NB4 (cell line): ENCODE measurements around the gene HCN2.

Experiments
- DNase-seq: peaks from one replicate; pipeline ENCODE4 v3.0.0; 2010; ENCODE audit warnings: low read depth
- H3K4me3 ChIP-seq: one replicate; pipeline ENCODE4 v1.5.1; 2011; ENCODE audit warnings: mild to moderate bottlenecking, low read depth, low read length, moderate library complexity
- MYC ChIP-seq: IDR thresholded peaks from 2 replicates; pipeline ENCODE4 v1.6.1; 2011; ENCODE audit warnings: low read depth, low read length
- POLR2A ChIP-seq: IDR thresholded peaks from 2 replicates; pipeline ENCODE4 v1.6.1; 2011; ENCODE audit warnings: mild to moderate bottlenecking; ENCODE audit not compliant: insufficient read length; ENCODE audit errors: extremely low read depth
- TF ChIP-seq, protein P1 (sequence below): IDR thresholded peaks from 2 replicates; pipeline ENCODE4 v1.6.1; 2011; ENCODE audit warnings: low read depth, low read length
- TF ChIP-seq, protein P2 (sequence below): IDR thresholded peaks from one replicate; pipeline ENCODE4 v1.5.1; 2012; ENCODE audit warnings: low read depth, low read length

Gene HCN2

GRCh38 chr19:570251-570686, 19.4 kb upstream of the HCN2 start:
- no peak overlapping the region for H3K4me3 ChIP-seq
- no peak for TF ChIP-seq MYC
- no peak for TF ChIP-seq POLR2A
- TF ChIP-seq, protein P1, sequence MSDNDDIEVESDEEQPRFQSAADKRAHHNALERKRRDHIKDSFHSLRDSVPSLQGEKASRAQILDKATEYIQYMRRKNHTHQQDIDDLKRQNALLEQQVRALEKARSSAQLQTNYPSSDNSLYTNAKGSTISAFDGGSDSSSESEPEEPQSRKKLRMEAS = no peak
- TF ChIP-seq, protein P2, sequence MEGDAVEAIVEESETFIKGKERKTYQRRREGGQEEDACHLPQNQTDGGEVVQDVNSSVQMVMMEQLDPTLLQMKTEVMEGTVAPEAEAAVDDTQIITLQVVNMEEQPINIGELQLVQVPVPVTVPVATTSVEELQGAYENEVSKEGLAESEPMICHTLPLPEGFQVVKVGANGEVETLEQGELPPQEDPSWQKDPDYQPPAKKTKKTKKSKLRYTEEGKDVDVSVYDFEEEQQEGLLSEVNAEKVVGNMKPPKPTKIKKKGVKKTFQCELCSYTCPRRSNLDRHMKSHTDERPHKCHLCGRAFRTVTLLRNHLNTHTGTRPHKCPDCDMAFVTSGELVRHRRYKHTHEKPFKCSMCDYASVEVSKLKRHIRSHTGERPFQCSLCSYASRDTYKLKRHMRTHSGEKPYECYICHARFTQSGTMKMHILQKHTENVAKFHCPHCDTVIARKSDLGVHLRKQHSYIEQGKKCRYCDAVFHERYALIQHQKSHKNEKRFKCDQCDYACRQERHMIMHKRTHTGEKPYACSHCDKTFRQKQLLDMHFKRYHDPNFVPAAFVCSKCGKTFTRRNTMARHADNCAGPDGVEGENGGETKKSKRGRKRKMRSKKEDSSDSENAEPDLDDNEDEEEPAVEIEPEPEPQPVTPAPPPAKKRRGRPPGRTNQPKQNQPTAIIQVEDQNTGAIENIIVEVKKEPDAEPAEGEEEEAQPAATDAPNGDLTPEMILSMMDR = no peak

DNA sequence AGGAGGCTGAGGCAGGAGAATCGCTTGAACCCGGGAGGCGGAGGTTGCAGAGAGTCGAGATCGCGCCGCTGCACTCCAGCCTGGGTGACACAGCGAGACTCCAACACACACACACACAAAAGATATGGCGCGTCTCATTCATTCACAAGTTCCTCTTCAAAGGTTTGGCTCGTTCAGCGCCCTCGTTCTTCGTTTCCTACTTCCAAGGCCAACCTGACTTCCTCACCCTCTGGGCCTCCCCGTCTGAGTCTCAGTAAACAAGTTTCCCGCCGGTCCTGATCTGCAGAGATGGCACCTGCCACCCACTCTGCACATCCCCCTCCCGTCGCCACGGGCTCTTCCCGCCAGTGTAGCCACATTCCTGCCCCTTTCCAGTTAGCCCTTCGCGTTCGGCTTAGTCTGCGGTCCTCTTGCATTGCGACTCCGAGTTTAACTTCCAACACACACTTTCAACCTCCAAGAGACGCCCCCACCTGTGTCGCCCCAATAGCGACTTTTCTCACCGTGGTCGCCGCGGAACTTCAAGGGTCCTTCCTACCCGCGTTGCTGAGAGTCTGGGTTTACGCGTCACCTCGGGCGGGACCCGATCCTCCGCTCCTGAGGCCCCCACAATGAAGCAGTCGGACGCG, 18.6 kb upstream of the HCN2 start:
- peak overlapping the region; percentile 74 for H3K4me3 ChIP-seq
- peak; percentile 32 for TF ChIP-seq POLR2A
- TF ChIP-seq, protein P1 = no peak
- DNase-seq = peak; percentile 81

More at GRCh38 chr19:570251-570686, 19.4 kb upstream of the HCN2 start:
- DNase-seq = no peak

GRCh38 chr19:571566-571974, 18.1 kb upstream of the HCN2 start:
- H3K4me3 ChIP-seq = peak overlapping the region; percentile 74
- TF ChIP-seq POLR2A = peak; percentile 4
- TF ChIP-seq, protein P1 = no peak
- DNase-seq = peak; percentile 70

DNA sequence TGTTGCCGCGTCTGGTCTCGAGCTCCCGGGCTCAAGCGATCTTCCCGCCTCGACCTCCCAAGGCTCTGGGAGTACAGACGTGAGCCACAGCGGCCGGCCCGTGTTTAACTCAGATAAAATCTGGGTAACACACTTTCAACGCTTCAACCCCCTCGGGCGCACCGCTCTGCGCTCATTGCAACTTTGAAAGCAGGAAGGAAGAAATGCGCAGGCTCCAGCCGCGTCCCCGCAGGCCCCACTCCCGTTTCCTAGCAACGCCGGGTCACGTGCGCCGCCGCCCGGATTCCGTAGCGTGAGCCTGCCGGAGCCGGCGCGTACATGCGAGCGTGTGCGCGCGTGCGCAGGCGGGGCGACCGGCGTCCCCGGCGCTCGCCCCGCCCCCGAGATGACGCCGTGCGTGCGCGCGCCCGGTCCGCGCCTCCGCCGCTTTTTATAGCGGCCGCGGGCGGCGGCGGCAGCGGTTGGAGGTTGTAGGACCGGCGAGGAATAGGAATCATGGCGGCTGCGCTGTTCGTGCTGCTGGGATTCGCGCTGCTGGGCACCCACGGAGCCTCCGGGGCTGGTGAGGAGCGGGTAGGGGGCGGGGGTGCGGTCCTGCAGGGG, 17.4 kb upstream of the HCN2 start, which contains the start of gene BSG:
BSG (plus strand) TSS at position 457 of the 603 bp plus-strand sequence; CDS start at position 496, 39 bp downstream.
- no peak; the same call in 1 of the 2 replicates for TF ChIP-seq MYC
- TF ChIP-seq, protein P2 = no peak
- TF ChIP-seq POLR2A = peak; percentile 94
- TF ChIP-seq, protein P1 = peak; percentile 98
- peak within 1 kb of the TSS; percentile 80 for H3K4me3 ChIP-seq
- peak; percentile 96 for DNase-seq

DNA sequence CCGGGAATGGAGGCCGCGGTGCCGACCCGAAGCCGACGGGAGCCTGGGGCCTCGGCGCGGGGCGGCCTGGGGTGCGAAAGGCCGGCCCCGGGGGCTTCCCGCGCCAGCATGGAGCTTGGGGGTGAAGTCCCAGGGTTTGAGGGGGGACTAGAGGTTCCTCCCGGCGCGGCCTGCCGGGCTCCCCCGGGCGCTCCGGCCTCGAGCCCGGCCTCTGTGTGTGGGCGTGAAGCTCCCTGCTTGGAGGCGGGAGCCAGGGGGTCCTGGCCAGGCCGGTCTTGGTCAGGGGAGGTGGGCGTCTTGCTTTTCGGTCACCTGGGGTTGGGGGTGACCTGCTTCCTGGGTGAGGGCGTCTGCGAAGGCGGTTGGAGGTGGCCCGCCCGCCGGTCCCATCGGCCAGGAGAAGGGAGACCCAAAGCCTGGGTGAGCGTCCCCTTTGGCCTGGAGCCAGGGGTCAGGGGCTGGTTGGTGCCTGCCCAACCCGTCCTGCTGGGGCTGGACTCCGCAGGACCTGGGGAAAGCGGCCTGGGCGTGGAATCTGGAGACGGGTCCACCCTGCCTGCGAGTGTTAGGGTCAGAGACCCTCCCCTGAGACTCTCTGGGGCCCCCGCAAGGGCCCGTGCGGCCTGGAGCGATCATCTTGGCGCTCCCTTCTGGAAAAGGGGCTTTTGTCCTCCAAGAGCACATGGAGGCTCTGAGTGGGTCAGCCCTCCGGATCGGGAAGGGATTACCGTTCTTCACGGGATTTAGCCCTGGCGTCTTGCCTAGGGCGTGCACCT, 16.8 kb upstream of the HCN2 start:
- TF ChIP-seq, protein P2 = no peak
- TF ChIP-seq MYC = no peak
- TF ChIP-seq, protein P1 = no peak
- TF ChIP-seq POLR2A = no peak
- peak overlapping the region; percentile 80 for H3K4me3 ChIP-seq

GRCh38 chr19:573519-573825, 16.2 kb upstream of the HCN2 start:
- no peak for DNase-seq
- H3K4me3 ChIP-seq = peak overlapping the region; percentile 80
- TF ChIP-seq, protein P1 = no peak
- TF ChIP-seq POLR2A = no peak
- TF ChIP-seq, protein P2 = no peak
- no peak for TF ChIP-seq MYC

More for the DNA sequence above, 16.8 kb upstream of the HCN2 start:
- DNase-seq = peak; percentile 33
